ENCODE results near the gene THRB. TPM values are rescaled to one million over a fixed set of nuclear protein-coding genes. Genes with fewer than 3 reads are reported as not detected.

THRB gene
- total RNA-seq (2022; extraction: Qiagen RNA extraction): 1.1 to 1.6 TPM (median 1.3 TPM) in 5 replicates

GRCh38 chr3:24494618-24495325 lies at the start of gene THRB:
TSS of gene THRB (minus strand) at chr3:24494850.

Measured in A549 treated with Hydrocortisone at 1 μM for 4 hours (cell line).